HCT116 (cell line): ENCODE data around the gene GRAP.
"Not testable (repeated sequence)": the region's sequence is repeated elsewhere in the genome, so short reads cannot be mapped to it uniquely, and the experiment has no call there.

Experiments
- CEBPB ChIP-seq: IDR thresholded peaks from 2 replicates; pipeline ENCODE4 v1.6.1; 2012; ENCODE audit warnings: low read depth
- CTCF ChIP-seq, 3 experiments: fragments of 200-600 bp in 1 of 3; sonication (generic) in 1 of 3; IDR thresholded peaks in 2 of 3; conservative IDR thresholded peaks in 1 of 3; 2 replicates each; pipeline ENCODE4 v1.5.1; 2012 to 2017; ENCODE audit warnings: low read depth in 2 of 3, low read length in 2 of 3, antibody characterized with exemption in 1 of 3, borderline replicate concordance in 1 of 3, control low read depth in 1 of 3, mild to moderate bottlenecking in 1 of 3, mixed read lengths in 1 of 3, mixed run types in 1 of 3, moderate library complexity in 1 of 3; ENCODE audit not compliant: insufficient read depth in 1 of 3
- EGR1 ChIP-seq: IDR thresholded peaks from 2 replicates; pipeline ENCODE4 v1.6.1; 2012; ENCODE audit warnings: low read depth
- EZH2 ChIP-seq: fragments of 200-600 bp; sonication (generic); IDR thresholded peaks from 2 replicates; pipeline ENCODE4 v1.6.1; 2017; ENCODE audit warnings: antibody characterized with exemption, mixed run types
- EZH2phosphoT487 ChIP-seq: fragments of 200-600 bp; IDR thresholded peaks from 2 replicates; pipeline ENCODE4 v1.6.1; 2018; ENCODE audit warnings: antibody characterized with exemption, borderline replicate concordance
- MAX ChIP-seq: IDR thresholded peaks from 2 replicates; pipeline ENCODE4 v1.6.1; 2012
- POLR2A ChIP-seq: IDR thresholded peaks from 2 replicates; pipeline ENCODE4 v1.7.0; 2011; ENCODE audit warnings: borderline replicate concordance; ENCODE audit not compliant: insufficient read depth, insufficient read length; ENCODE audit errors: extremely low read depth
- POLR2AphosphoS5 ChIP-seq: IDR thresholded peaks from 2 replicates; pipeline ENCODE4 v1.6.1; 2011; ENCODE audit warnings: mild to moderate bottlenecking, low read depth, low read length, moderate library complexity
- SP1 ChIP-seq: IDR thresholded peaks from 2 replicates; pipeline ENCODE4 v1.6.1; 2012; ENCODE audit warnings: low read depth
- SRF ChIP-seq: IDR thresholded peaks from 2 replicates; pipeline ENCODE4 v1.6.1; 2012; ENCODE audit warnings: low read depth
- YY1 ChIP-seq: IDR thresholded peaks from 2 replicates; pipeline ENCODE4 v1.6.1; 2011; ENCODE audit warnings: low read length, low read depth, moderate library complexity, mild to moderate bottlenecking; ENCODE audit not compliant: insufficient replicate concordance; ENCODE audit errors: extremely low read depth

GRCh38 chr17:19093684-19094438, 47.1 kb upstream of the GRAP start:
- not testable (repeated sequence) for TF ChIP-seq CTCF (IDR thresholded peaks at IDR 0.05 in 2 of 3, conservative IDR thresholded peaks at IDR 0.05 in 1 of 3; ENCODE audit: borderline replicate concordance in 1 of 3, insufficient read depth in 1 of 3, low read depth in 2 of 3, low read length in 2 of 3); EZH2phosphoT487; EZH2; EGR1; MAX; YY1; SP1; POLR2A; CEBPB; SRF; POLR2AphosphoS5
